ENCODE results near the gene BABAM2.

DNA sequence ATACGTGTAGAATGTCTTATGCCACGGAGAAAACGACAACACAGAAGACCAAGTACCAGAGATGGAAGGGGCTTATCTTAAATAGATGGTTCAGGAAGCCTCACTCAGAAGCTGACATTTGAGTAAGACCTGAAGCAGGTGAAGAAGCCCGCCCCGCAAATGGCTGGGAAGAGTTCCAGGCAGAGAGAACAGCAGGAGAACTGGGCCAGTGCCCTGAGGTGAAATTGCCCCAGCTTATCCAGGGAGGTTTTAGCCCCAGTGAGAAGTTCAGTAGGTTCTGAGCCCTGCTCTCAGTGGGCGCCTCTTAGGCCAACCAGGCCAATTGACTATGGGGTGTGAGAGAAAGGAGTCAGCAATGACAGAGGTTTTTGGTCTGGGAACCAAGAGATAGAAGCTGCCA is 336.0 kb downstream of the BABAM2 start:
- TF ChIP-seq POLR2A (IDR thresholded peaks at IDR 0.05; ENCODE audit: extremely low read depth, insufficient read length): no peak
- TF ChIP-seq, protein P1, sequence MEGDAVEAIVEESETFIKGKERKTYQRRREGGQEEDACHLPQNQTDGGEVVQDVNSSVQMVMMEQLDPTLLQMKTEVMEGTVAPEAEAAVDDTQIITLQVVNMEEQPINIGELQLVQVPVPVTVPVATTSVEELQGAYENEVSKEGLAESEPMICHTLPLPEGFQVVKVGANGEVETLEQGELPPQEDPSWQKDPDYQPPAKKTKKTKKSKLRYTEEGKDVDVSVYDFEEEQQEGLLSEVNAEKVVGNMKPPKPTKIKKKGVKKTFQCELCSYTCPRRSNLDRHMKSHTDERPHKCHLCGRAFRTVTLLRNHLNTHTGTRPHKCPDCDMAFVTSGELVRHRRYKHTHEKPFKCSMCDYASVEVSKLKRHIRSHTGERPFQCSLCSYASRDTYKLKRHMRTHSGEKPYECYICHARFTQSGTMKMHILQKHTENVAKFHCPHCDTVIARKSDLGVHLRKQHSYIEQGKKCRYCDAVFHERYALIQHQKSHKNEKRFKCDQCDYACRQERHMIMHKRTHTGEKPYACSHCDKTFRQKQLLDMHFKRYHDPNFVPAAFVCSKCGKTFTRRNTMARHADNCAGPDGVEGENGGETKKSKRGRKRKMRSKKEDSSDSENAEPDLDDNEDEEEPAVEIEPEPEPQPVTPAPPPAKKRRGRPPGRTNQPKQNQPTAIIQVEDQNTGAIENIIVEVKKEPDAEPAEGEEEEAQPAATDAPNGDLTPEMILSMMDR (IDR thresholded peaks at IDR 0.05; ENCODE audit: low read depth, low read length): no peak
- TF ChIP-seq MYC (IDR thresholded peaks at IDR 0.05; ENCODE audit: low read depth, low read length): no peak
- TF ChIP-seq, protein P2, sequence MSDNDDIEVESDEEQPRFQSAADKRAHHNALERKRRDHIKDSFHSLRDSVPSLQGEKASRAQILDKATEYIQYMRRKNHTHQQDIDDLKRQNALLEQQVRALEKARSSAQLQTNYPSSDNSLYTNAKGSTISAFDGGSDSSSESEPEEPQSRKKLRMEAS (IDR thresholded peaks at IDR 0.05; ENCODE audit: low read depth, low read length): no peak
